Nephron (organoid): ENCODE data around the gene MYADML2.

ENCODE experiments used
- H3K27ac Mint-ChIP-seq, 3 experiments: 2 replicates each; pipeline ENCODE4 v1.8.0; 2020; ENCODE audit warnings: mixed read lengths in 3 of 3, mild to moderate bottlenecking in 2 of 3, moderate library complexity in 1 of 3
- H3K27me3 Mint-ChIP-seq: 2 replicates; pipeline ENCODE4 v1.8.0; 2021; ENCODE audit warnings: low read depth, mild to moderate bottlenecking, moderate library complexity, mixed read lengths
- H3K36me3 Mint-ChIP-seq: 2 replicates; pipeline ENCODE4 v1.8.0; 2020; ENCODE audit warnings: low read depth, mixed read lengths
- H3K4me1 Mint-ChIP-seq: 2 replicates; pipeline ENCODE4 v1.8.0; 2020; ENCODE audit warnings: mixed read lengths
- H3K4me3 Mint-ChIP-seq, 3 experiments: 2 replicates each; pipeline ENCODE4 v1.8.0; 2020; ENCODE audit warnings: mild to moderate bottlenecking in 3 of 3, mixed read lengths in 3 of 3, moderate library complexity in 2 of 3
- H3K9me3 Mint-ChIP-seq: 2 replicates; pipeline ENCODE4 v1.8.0; 2020; ENCODE audit warnings: mixed read lengths
- CTCF ChIP-seq, 3 experiments: fragments of 200-600 bp; sonication (generic); IDR thresholded peaks; one replicate each; pipeline ENCODE4 v1.5.0; 2021; ENCODE audit warnings: antibody characterized with exemption in 3 of 3; ENCODE audit not compliant: unreplicated experiment in 3 of 3

The MYADML2 gene

GRCh38 chr17:81903896-81904599, 43.0 kb downstream of the MYADML2 start:
- Mint-ChIP-seq H3K27me3 (peaks cover 16% of the 10 kb centered on the region), H3K27ac (no peak overlapping the region)

GRCh38 chr17:81903415-81903831, 43.6 kb downstream of the MYADML2 start:
- Mint-ChIP-seq H3K4me1 (no peaks in the 10 kb centered on the region), H3K27ac (no peak overlapping the region)

More at GRCh38 chr17:81903896-81904599, 43.0 kb downstream of the MYADML2 start:
- Mint-ChIP-seq H3K9me3 (no peaks in the 10 kb centered on the region), H3K36me3 (peaks cover 14% of the 10 kb centered on the region), H3K4me1 (no peaks in the 10 kb centered on the region), H3K4me3 (no peak overlapping the region)
- no peak for TF ChIP-seq CTCF (IDR thresholded peaks at IDR 0.05; ENCODE audit: unreplicated experiment in 3 of 3)

GRCh38 chr17:81902653-81903414, 44.2 kb downstream of the MYADML2 start:
- no peaks in the 10 kb centered on the region for H3K9me3 Mint-ChIP-seq
- no peak for TF ChIP-seq CTCF (IDR thresholded peaks at IDR 0.05; ENCODE audit: unreplicated experiment in 3 of 3)
- peaks cover 16% of the 10 kb centered on the region for H3K27me3 Mint-ChIP-seq
- H3K4me1 Mint-ChIP-seq, result no peaks in the 10 kb centered on the region
- no peak overlapping the region for H3K27ac Mint-ChIP-seq
- H3K4me3 Mint-ChIP-seq, result no peak overlapping the region
- peaks cover 17% of the 10 kb centered on the region for H3K36me3 Mint-ChIP-seq

More at GRCh38 chr17:81903415-81903831, 43.6 kb downstream of the MYADML2 start:
- peaks cover 16% of the 10 kb centered on the region for H3K27me3 Mint-ChIP-seq
- H3K4me3 Mint-ChIP-seq, result peak overlapping the region in 1 of 3 experiments; percentile 60
- TF ChIP-seq CTCF (IDR thresholded peaks at IDR 0.05; ENCODE audit: unreplicated experiment in 3 of 3), result no peak
- no peaks in the 10 kb centered on the region for H3K9me3 Mint-ChIP-seq
- H3K36me3 Mint-ChIP-seq, result peaks cover 14% of the 10 kb centered on the region

- H3K27ac Mint-ChIP-seq, result no peak within 1 kb of the TSS
- H3K4me1 Mint-ChIP-seq, result no peaks in the 10 kb centered on the region
- TF ChIP-seq CTCF (IDR thresholded peaks at IDR 0.05; ENCODE audit: unreplicated experiment in 3 of 3), result no peak
- no peaks in the 10 kb centered on the region for H3K9me3 Mint-ChIP-seq
- peak within 1 kb of the TSS; percentile 29 to 58 (median 39) for H3K4me3 Mint-ChIP-seq
- H3K27me3 Mint-ChIP-seq, result peaks cover 16% of the 10 kb centered on the region
- peaks cover 19% of the 10 kb centered on the region for H3K36me3 Mint-ChIP-seq
Observed at GRCh38 chr17:81902023-81902652, 44.9 kb downstream of the MYADML2 start, which contains the start of gene NPB. TSS of gene NPB (plus strand) at chr17:81902238. CDS start at chr17:81902278, 40 bp downstream.

GRCh38 chr17:81901167-81902022, 45.6 kb downstream of the MYADML2 start:
- H3K27ac Mint-ChIP-seq, result no peak overlapping the region
- no peak for TF ChIP-seq CTCF (IDR thresholded peaks at IDR 0.05; ENCODE audit: unreplicated experiment in 3 of 3)
- no peaks in the 10 kb centered on the region for H3K4me1 Mint-ChIP-seq
- H3K27me3 Mint-ChIP-seq, result peaks cover 16% of the 10 kb centered on the region
- no peaks in the 10 kb centered on the region for H3K9me3 Mint-ChIP-seq
- H3K36me3 Mint-ChIP-seq, result peaks cover 20% of the 10 kb centered on the region
- peak overlapping the region; percentile 58 to 67 (median 62) for H3K4me3 Mint-ChIP-seq
